Stimulated activated naive CD8-positive, alpha-beta T cell treated with anti-CD3 and anti-CD28 coated beads, Interleukin-15, amount 100 ng/mL, for 72 hours (primary cell): Measurements from ENCODE around the gene CBX5.
"Not testable (repeated sequence)": the region's sequence is repeated elsewhere in the genome, so short reads cannot be mapped to it uniquely, and the experiment has no call there.

Experiments used
- ATAC-seq: fragments of 150-1000 bp; cut with Tn5 transposase; 2 replicates; pipeline ENCODE4 v1.10.0; 2021; ENCODE audit warnings: mild to moderate bottlenecking, moderate library complexity
- DNase-seq, 2 donors: peaks; one replicate each; pipeline ENCODE4 v3.0.0; 2021 to 2022
- H3K27ac Mint-ChIP-seq, 2 donors: one replicate each; pipeline ENCODE4 v1.8.0; 2022; ENCODE audit warnings: mild to moderate bottlenecking in 2 of 2, mixed read lengths in 2 of 2, moderate library complexity in 2 of 2
- H3K27me3 Mint-ChIP-seq: one replicate; pipeline ENCODE4 v1.8.0; 2022; ENCODE audit warnings: mixed read lengths
- H3K4me1 Mint-ChIP-seq: one replicate; pipeline ENCODE4 v1.8.0; 2022; ENCODE audit warnings: mild to moderate bottlenecking, mixed read lengths
- H3K4me3 Mint-ChIP-seq, 2 donors: one replicate each; pipeline ENCODE4 v1.8.0; 2022; ENCODE audit warnings: mild to moderate bottlenecking in 2 of 2, mixed read lengths in 2 of 2, moderate library complexity in 1 of 2
- H3K9me3 Mint-ChIP-seq, 2 donors: one replicate each; pipeline ENCODE4 v1.8.0; 2022; ENCODE audit warnings: mixed read lengths in 2 of 2

Gene CBX5

GRCh38 chr12:54281694-54282093, 1.8 kb upstream of the CBX5 start:
- DNase-seq, H3K9me3 Mint-ChIP-seq, H3K4me3 Mint-ChIP-seq, H3K27ac Mint-ChIP-seq, ATAC-seq, H3K27me3 Mint-ChIP-seq: not testable (repeated sequence)
- peaks cover 66% of the 10 kb centered on the region for H3K4me1 Mint-ChIP-seq

GRCh38 chr12:54281261-54281638, 1.3 kb upstream of the CBX5 start:
- not testable (repeated sequence) for H3K9me3 Mint-ChIP-seq

GRCh38 chr12:54280468-54281260, 742 bp upstream of the CBX5 start, which contains the start of gene HNRNPA1:
Gene HNRNPA1, plus strand, starts transcription at chr12:54280726. Its CDS starts 82 bp downstream, at chr12:54280808.
- H3K4me1 Mint-ChIP-seq = peaks cover 68% of the 10 kb centered on the region
- no peaks in the 10 kb centered on the region for H3K9me3 Mint-ChIP-seq
- DNase-seq (peak; percentile 94 to 98), ATAC-seq (peak; percentile 88)
- no peaks in the 10 kb centered on the region for H3K27me3 Mint-ChIP-seq
- no peak within 1 kb of the TSS for H3K27ac Mint-ChIP-seq
- no peak within 1 kb of the TSS for H3K4me3 Mint-ChIP-seq

More at GRCh38 chr12:54281261-54281638, 1.3 kb upstream of the CBX5 start:
- peaks cover 68% of the 10 kb centered on the region for H3K4me1 Mint-ChIP-seq
- not testable (repeated sequence) for H3K4me3 Mint-ChIP-seq, H3K27me3 Mint-ChIP-seq, DNase-seq, ATAC-seq, H3K27ac Mint-ChIP-seq

- Mint-ChIP-seq H3K27ac (no peak overlapping the region), H3K4me1 (peaks cover 68% of the 10 kb centered on the region), H3K27me3 (no peaks in the 10 kb centered on the region), H3K4me3 (no peak overlapping the region), H3K9me3 (no peaks in the 10 kb centered on the region)
- no peak for DNase-seq
- no peak for ATAC-seq
Observed at GRCh38 chr12:54279227-54279631, 693 bp downstream of the CBX5 start.

GRCh38 chr12:54277823-54278276, 2.1 kb downstream of the CBX5 start:
- H3K27ac Mint-ChIP-seq = peak overlapping the region in 1 of 2 donors; percentile 71
- peaks cover 68% of the 10 kb centered on the region for H3K4me1 Mint-ChIP-seq
- H3K27me3 Mint-ChIP-seq = no peaks in the 10 kb centered on the region
- H3K4me3 Mint-ChIP-seq = no peak overlapping the region
- DNase-seq = no peak
- no peak for ATAC-seq
- H3K9me3 Mint-ChIP-seq = no peaks in the 10 kb centered on the region

GRCh38 chr12:54276368-54276767, 3.6 kb downstream of the CBX5 start:
- peak overlapping the region in 1 of 2 donors; percentile 66 for H3K27ac Mint-ChIP-seq
- H3K4me1 Mint-ChIP-seq = peaks cover 68% of the 10 kb centered on the region
- H3K4me3 Mint-ChIP-seq = peak overlapping the region; percentile 10 to 44
- no peak for ATAC-seq
- no peaks in the 10 kb centered on the region for H3K27me3 Mint-ChIP-seq
- H3K9me3 Mint-ChIP-seq = no peaks in the 10 kb centered on the region
- DNase-seq = no peak

GRCh38 chr12:54273981-54274380, 5.9 kb downstream of the CBX5 start:
- Mint-ChIP-seq H3K4me1 (peaks cover 83% of the 10 kb centered on the region), H3K9me3 (no peaks in the 10 kb centered on the region), H3K27ac (no peak overlapping the region), H3K4me3 (no peak overlapping the region), H3K27me3 (no peaks in the 10 kb centered on the region)
- DNase-seq (no peak), ATAC-seq (no peak)

GRCh38 chr12:54272214-54272613, 7.7 kb downstream of the CBX5 start:
- Mint-ChIP-seq H3K4me1 (peaks cover 72% of the 10 kb centered on the region), H3K9me3 (no peaks in the 10 kb centered on the region), H3K27me3 (no peaks in the 10 kb centered on the region), H3K27ac (no peak overlapping the region), H3K4me3 (peak overlapping the region in 1 of 2 donors; percentile 35)
- ATAC-seq (peak; percentile 80), DNase-seq (no peak)

- no peaks in the 10 kb centered on the region for H3K9me3 Mint-ChIP-seq
- H3K4me1 Mint-ChIP-seq = peaks cover 58% of the 10 kb centered on the region
- no peaks in the 10 kb centered on the region for H3K27me3 Mint-ChIP-seq
- no peak for DNase-seq
- no peak overlapping the region for H3K4me3 Mint-ChIP-seq
- no peak overlapping the region for H3K27ac Mint-ChIP-seq
- ATAC-seq = peak; percentile 53
Observed at GRCh38 chr12:54270345-54270744, 9.6 kb downstream of the CBX5 start.

- no peak for ATAC-seq
- no peak for DNase-seq
- no peak overlapping the region for H3K27ac Mint-ChIP-seq
- H3K4me3 Mint-ChIP-seq = no peak overlapping the region
- H3K27me3 Mint-ChIP-seq = no peaks in the 10 kb centered on the region
- no peaks in the 10 kb centered on the region for H3K9me3 Mint-ChIP-seq
- peaks cover 31% of the 10 kb centered on the region for H3K4me1 Mint-ChIP-seq
Observed at GRCh38 chr12:54266852-54267251, 13.1 kb downstream of the CBX5 start.

- Mint-ChIP-seq H3K27ac (no peak overlapping the region), H3K4me3 (no peak overlapping the region), H3K9me3 (no peaks in the 10 kb centered on the region), H3K27me3 (no peaks in the 10 kb centered on the region), H3K4me1 (peaks cover 29% of the 10 kb centered on the region)
- DNase-seq (no peak), ATAC-seq (no peak)
Observed at GRCh38 chr12:54265364-54265812, 14.5 kb downstream of the CBX5 start.

GRCh38 chr12:54262403-54262925, 17.5 kb downstream of the CBX5 start:
- no peaks in the 10 kb centered on the region for H3K27me3 Mint-ChIP-seq
- no peaks in the 10 kb centered on the region for H3K9me3 Mint-ChIP-seq
- peak overlapping the region in 1 of 2 donors; percentile 20 for H3K27ac Mint-ChIP-seq
- DNase-seq (no peak), ATAC-seq (no peak)
- H3K4me3 Mint-ChIP-seq = no peak overlapping the region
- peaks cover 38% of the 10 kb centered on the region for H3K4me1 Mint-ChIP-seq

- ATAC-seq = no peak
- Mint-ChIP-seq H3K4me3 (no peak overlapping the region), H3K9me3 (no peaks in the 10 kb centered on the region), H3K27me3 (no peaks in the 10 kb centered on the region), H3K4me1 (peaks cover 38% of the 10 kb centered on the region), H3K27ac (no peak overlapping the region)
- no peak for DNase-seq
Observed at GRCh38 chr12:54261815-54262402, 18.0 kb downstream of the CBX5 start.

GRCh38 chr12:54259194-54260011, 20.5 kb downstream of the CBX5 start:
- H3K27ac Mint-ChIP-seq = peak overlapping the region; percentile 94
- H3K27me3 Mint-ChIP-seq = no peaks in the 10 kb centered on the region
- H3K9me3 Mint-ChIP-seq = no peaks in the 10 kb centered on the region
- peak; percentile 98 for ATAC-seq
- H3K4me3 Mint-ChIP-seq = peak overlapping the region; percentile 73 to 91
- H3K4me1 Mint-ChIP-seq = peaks cover 30% of the 10 kb centered on the region
- peak; percentile 41 to 70 for DNase-seq

- no peak overlapping the region for H3K27ac Mint-ChIP-seq
- H3K27me3 Mint-ChIP-seq = no peaks in the 10 kb centered on the region
- H3K9me3 Mint-ChIP-seq = no peaks in the 10 kb centered on the region
- H3K4me1 Mint-ChIP-seq = peaks cover 30% of the 10 kb centered on the region
- H3K4me3 Mint-ChIP-seq = peak overlapping the region in 1 of 2 donors; percentile 26
- no peak for DNase-seq
- ATAC-seq = no peak
Observed at GRCh38 chr12:54258201-54258681, 21.7 kb downstream of the CBX5 start.
